Inflammatory macrophage treated with lipopolysaccharide for 4 hours (primary cell): ENCODE data around the gene HDAC4.

Source experiments
- DNase-seq: peaks from one replicate; pipeline ENCODE4 v3.0.0-alpha.2; 2020

HDAC4 gene

DNA sequence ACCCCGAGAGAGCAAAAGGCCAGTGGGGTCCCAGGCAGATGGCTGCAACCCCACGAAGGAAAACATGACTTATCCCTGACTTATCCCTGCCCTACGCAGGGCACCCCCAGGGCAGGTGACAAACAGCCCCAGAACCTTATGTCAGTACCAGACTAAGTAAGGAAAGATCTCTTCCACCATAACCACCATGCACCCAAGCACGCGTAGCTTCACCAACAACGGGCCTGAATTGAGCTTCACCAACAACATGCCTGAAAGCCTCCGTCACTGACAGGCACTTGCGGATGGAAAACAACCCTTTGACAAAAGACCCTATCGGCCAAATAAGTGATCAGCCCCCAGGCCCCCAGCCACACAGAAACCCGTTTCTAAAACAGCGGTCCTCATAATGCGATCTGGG, 34.1 kb downstream of the HDAC4 start:
- DNase-seq = no peak

DNA sequence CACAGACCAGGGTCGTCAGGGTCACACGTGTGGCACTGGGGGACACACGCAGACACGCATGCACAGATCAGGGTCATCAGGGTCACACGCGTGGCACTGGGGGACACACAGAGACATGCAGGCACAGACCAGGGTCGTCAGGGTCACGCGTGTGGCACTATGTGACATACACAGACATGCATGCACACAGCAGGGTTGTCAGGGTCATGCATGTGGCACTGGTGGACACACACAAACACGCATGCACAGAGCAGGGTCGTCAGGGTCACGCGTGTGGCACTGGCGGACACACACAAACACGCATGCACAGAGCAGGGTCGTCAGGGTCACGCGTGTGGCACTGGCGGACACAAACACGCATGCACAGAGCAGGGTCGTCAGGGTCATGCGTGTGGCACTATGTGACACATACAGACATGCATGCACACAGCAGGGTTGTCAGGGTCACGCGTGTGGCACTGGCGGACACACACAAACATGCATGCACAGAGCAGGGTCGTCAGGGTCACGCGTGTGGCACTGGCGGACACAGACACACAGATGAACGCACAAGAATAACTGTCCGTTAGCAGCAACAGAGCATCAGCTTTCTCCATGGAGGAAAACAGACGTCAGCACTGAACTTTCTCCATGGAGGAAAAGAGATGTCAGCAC, 34.9 kb downstream of the HDAC4 start:
- DNase-seq = no peak

DNA sequence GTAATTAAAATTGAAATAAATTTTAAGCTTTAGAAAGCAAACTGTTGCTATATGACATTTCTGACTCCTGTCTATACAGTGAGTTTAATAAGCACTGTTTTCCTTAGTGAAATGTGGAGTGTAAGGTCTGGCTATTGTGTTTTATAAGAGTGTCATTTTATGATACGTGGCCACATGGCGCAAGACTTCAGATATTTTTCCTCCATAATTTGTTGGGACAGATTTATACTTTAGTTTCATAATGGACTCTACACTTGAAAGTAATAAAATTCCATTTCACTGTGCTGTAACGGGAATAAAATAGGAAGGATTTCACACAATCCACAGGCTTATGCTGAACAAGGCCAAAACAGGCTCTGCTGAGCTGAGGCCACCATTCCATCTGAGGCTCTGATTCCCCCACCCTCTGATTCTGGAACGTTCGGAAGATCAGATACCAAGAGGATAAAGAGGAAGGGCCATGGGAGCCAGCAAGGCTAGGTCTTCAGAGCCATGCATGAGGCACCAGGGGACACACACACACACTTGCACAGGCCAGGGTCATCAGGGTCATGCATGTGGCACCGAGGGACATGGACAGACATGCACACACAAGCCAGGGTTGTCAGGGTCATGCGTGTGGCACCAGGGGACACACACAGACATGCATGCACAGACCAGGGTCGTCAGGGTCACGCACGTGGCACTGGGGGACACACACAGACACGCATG, 35.6 kb downstream of the HDAC4 start:
- no peak for DNase-seq

DNA sequence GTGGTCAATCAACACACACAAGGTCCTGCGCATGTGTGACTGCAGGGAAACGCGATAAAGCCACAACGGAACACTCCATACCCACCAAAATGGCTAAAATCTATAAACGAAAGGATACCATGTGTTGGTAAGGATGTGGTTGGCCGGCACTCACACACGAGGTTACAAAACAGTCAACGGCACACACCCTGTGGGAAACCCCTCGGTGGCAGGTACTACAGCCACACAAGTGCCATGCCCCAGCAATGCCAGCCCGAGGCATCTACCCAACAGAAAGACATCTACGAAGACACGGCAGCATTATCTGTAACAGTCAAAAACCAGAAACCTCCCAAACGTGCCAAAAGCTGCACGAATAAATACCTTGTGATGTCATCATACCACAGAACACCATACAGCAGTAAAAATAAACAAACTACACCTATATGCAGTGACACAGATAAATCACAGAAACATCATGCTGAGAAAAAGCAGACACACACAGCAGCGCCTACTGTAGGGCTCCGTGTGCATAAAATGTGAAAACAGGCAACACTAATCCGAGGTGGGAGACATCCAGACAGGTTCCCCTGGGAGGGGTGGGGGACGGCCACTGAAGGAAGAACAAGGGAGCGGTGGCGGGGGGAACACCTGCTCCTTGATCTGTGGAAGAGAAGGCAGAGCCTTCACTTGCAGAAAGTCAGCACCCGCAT, 36.7 kb downstream of the HDAC4 start:
- no peak for DNase-seq

DNA sequence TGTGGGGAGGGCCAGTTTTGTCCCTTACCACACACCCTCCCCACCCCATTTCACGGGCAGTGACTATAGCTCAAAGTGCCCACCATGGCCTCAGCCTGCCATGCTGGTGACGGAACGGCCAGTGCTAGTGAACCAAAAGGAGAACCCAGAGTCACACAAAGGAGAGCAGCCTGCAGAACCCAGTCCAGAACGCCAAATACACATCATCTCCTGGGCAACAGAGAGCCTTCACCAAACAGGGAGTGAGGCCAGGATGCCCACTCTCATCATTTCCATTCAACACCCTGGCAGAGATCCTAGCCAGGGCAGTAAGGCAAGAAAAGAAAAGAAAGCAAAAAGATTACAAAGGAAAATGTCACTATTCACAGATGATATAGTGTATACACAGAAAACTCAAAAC, 38.3 kb downstream of the HDAC4 start:
- no peak for DNase-seq

DNA sequence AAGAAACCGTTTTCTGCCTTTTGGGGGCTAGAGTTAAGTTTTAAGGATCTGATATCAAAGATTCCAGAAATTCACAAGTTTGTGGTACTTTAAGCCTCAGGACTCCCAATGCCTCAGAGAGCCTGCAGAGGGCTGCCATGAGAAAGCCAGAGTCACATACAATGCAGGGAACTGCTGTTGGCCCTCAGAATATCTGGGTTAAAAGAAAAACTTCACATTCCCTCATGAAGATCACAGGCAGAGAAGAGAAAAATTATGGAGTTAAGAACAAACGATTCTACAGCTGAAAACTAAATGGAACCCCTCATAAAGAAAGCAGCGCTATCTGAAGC, 39.5 kb downstream of the HDAC4 start:
- no peak for DNase-seq

DNA sequence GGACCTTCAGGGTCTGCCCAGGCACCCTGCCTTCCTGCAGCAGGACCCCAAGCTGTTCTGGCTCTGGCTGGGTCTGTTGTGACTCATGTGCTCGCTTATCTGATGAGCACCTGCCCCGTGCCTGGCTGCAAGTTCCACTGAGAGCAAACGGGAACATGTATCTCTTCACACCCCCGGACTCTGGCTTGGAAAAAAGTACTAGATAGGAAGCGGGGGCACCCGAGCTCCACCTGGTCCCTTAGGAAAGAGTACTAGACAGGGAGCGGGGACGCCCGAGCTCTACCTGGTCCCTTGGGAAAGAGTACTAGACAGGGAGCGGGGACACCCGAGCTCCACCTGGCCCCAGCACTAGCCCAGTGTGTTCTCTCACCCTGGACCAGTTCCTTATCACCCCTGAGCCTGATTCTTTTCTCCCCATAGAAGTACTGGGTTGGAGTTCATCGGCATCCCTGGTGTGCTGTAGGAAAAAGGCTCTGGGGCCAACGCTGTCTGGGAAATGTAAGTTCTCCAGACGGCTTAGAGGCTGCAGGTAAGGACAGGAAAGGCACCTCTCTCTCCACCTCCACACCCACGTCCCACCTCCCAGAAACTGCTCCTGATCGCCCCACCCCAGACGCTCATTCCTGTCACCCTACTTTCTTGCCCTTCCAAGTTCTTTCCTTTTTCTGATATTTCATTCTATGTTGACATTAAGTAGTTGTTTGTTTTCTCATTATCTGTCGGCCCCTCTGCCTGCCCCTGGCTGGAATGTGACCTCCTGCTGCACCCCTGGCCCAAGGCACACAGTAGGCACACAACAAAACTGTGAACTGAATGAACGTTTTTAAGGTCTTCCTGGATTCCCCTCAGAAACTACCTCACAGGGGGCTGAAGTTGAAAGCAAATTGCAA, 40.2 kb downstream of the HDAC4 start:
- no peak for DNase-seq

DNA sequence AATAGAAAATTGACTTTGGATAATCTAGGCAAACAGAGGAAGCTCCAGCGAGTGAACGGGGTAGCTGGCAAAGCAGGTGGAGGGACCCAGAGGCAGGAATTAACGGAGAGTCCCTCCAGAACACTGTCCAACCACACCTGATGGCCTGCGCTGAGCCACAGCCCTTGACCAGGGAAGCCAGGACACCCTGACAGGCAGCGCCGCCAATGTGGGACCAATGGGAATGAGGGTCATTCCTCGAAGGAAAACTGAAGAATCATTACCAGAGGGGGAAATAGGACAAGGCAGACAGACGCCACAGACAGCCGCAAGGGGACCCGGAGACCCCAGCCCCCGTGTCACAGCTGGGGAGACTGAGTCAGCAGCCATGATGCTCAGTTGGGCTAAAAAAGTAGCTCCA, 40.8 kb downstream of the HDAC4 start:
- DNase-seq = no peak

DNA sequence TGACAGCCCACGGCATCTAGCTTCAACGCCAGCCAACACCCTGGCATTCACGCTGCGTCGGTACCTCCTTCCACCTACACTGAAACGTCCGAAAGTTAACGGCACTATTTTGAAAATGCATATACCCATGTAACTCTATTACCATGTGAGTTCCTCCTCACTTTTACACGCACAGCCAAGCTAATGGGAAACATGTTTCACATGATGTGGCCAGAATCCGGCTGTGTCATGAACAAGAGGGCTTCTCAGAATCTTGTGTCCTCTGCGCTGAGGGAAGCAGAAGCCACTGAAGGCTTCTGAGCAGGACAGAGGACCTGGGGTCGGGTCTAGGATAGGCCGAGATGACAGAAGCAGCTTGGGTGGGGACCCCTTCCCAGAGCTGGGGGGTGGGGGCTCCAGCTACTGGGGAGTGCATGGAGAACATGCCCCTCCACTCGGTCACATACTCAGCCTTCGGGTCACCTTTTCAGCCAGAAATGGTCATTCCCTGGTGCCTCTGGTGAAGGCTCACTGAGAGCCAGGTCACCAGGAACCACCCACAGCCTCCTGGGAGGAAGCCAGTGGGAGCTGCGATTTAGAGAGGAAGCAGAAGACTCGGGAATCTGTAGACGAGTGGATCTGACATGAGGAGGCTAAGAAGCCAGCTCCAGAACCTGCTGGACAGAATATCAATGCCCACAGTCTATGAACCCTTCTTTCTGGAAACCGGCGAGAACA, 41.5 kb downstream of the HDAC4 start:
- no peak for DNase-seq

DNA sequence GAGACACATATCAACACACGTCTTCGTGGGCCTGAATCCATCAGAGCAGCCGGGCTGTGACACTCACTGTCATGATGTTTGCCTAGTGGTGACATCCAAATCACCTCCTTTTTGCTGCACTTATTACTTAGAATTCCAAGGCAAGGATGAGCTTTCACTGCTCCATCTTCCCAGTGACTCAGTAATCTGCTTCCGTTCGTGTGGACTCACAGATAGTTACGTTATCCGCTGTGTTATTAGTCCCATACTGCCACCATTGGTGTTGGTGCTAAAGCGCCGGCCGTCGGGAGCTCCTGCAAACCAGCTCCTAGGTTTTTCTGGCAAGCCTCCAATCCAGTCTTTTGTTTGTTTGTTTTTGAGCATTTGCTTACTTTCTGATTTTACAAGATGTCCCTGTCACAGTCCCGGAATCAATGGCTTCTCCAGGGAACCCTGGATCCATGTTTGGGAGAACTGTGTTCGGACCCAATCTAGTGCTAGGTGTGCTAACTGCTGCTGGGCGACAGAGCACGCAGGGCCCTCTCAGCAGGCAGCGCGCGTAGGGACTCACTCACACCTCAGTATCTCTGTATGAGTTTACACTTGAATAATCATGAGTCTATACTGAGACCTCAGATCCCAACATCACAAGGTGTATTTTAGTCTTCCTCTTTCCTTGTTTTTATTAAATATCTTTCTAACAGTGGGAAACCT, 42.6 kb downstream of the HDAC4 start:
- no peak for DNase-seq

DNA sequence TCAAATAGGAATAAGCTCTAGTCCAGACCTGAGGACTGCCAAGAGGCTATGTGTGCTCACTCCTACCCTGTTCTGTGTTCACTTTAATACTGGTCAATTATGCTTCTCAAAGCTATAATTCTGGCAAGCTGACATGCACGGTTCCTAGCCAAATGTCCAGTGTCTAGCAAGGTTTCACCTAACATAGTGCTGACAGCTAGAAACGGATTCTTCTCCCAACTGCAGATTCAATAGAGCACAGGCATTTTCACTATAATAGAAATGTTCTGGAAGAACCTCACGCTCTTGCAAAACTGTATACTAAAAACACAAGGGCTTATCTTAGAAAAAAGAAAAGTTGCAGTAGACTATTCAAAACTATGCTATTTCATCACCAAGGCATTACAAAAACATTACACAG, 45.1 kb downstream of the HDAC4 start:
- no peak for DNase-seq

DNA sequence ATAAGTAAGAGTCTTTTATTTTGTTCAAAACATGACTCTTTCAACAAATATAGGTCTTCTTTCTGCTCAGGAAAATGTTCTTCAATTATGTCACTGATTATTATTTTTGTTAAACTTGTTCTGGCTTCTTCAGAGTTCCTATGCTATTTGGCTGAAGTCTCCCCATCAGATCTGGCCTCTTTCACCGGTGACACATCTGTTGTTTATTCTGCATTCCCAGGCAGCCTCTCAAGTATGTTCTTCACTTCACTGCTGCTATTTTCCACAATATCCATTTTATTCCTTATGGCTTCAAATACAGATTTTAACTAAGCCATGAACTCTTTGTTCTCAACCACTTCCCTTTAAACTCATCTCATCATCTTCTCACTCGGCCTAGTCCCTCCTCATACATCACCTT, 45.7 kb downstream of the HDAC4 start:
- no peak for DNase-seq

DNA sequence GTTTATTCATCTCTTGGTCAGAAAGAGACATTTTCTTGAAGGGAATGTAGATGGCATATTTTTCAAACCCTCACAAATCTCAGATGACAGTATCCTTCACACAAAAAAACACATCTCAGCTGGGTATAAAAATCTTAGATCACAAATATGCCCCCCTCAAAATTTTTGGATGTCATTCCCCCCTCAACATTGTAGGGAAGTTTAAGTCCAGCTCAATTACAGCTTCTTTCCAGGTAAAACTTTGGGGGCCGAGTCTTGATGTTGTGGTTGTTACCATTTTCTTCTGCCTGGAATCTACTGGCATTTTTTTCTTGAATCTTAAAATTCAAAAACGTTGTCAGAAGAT, 46.1 kb downstream of the HDAC4 start:
- DNase-seq = no peak

DNA sequence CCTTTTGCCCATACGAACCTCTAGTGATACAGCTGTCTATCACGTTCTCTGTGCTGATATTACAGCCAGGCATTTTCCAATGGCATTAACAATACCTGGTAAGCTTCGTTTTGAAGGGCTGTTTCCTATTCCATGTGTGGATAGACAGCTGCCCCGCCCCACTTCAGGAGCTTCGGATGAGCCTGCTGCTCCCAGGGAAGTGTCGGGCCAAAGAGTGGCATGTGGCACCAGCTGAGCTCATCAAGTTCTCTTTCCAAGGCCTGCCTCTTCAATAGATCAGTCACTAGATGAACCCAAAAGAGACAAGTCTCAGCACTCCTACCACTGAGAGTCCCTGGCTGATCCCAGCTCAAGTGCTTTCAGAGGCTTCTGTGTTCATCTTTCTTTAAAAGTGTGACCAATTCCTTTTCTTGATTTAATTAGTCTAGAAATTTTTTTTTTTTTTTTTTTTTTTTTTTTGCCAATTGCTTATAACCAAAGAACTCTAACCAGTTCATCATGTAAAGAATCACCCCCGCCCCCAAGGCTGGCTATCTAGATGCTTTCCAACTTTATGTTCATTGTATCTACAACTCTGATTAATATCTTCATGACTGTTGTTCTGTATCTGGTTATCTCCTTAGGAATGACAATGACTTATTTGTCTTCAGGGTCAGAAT, 46.6 kb downstream of the HDAC4 start:
- no peak for DNase-seq

DNA sequence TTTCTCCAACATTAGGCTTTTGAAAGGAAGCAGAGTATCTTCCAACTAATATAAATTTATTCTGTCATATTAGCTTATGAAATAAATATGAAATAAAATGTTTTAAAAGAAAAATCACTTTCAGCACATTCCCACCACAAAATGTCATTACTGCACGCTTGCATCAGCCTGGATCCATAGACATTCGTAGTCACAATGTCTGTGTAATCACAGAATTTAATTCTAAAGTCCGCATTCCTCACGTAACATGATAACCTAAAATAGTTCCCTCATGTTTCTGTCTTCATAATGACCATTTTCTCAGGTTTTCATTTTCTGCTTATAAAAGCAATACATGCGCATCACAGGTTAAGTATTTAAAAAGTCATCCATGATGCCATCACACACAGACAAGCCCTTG, 47.1 kb downstream of the HDAC4 start:
- no peak for DNase-seq

DNA sequence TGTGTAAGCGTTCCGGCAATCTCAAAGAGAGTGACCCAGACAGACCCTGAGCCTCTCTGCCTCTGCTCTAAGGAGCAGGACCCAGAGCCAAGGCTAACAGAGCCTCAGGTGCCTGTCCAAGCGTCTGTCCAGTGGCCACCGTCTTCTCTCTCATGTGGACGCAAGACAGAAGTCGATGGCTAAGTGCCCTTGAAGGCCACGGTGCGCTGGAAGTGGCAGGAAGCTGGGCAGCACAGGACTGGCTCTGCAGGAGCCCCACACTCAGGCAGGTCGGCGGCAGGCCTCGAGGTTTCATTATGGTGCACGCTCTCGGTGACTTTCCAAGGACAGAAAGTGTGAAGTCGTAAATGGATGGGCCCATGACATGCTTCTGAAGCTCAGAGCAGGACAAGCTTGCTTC, 49.1 kb downstream of the HDAC4 start:
- no peak for DNase-seq

DNA sequence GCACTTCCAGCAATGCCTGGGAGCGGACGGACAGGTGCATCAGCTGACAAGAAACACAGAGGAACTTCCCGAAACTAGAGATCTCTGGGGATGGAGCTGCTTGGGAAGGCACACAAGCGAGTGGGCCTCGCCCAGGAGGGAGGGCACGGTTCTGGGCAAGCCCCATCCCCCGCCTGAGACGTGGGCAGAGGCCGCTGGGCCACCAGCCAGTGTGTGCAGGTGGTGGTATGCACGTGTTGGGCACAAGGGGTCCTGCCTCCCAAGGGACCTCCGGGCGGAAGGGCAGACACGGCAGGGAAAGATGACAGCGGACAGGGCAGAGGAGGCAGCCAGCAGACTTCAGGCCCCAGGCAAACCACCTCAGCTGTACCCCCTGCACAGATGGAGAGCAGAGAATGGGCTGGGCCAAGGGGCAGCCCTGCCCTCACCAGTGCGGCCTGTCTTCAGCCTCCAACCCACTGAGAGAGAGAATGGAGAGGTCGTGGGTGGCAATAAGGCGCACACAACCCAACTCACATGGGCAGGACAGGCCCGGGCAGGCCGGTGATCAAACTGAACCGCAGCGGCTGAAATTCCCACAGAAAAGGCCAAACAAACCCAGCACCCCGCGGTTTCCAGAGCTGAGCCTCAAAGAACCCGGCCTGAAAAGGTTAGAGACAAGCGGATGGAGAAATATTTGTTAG, 51.2 kb downstream of the HDAC4 start:
- DNase-seq = no peak

DNA sequence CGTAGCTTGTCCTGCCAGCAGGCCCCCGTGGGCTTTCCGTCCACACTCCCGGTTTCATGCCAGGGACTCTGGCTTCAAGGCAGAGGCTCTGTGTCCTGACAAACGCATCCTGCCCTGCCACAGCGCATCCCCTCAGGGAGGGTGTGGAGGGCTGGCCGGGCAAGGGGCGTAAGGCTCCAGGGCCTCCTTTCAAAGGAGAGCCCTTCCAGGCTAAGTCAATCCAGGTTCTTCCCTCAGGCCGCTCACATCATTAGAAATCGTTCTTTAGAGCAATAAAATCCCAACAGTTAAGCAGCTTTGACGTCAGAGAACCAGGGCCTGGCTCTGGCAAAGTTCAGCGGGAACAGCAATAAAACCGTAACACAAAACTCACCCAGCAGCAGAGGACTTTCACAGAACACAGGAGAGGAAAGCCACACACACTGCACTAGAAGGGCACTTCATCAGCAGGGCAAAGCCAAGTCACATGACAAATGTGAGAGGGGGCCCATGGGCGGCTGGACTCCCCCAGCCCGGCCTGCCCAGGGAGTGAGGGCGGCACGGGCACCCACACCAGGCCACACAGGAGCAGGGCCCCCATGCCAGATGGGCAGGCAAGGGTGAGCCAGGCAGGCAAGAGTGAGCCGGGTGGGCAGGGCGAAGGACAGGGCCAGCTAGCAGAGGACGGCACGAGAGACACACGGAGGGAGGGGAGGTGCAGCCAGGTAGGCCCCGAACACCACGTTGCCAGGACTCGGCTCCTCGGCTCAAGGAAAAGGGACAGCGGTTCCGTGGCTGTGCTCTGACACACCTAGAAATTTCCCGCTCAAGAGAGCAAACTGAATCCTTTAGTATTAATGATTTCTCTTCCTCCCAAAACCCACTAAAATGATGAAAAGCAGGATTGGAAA, 52.0 kb downstream of the HDAC4 start:
- DNase-seq = no peak

DNA sequence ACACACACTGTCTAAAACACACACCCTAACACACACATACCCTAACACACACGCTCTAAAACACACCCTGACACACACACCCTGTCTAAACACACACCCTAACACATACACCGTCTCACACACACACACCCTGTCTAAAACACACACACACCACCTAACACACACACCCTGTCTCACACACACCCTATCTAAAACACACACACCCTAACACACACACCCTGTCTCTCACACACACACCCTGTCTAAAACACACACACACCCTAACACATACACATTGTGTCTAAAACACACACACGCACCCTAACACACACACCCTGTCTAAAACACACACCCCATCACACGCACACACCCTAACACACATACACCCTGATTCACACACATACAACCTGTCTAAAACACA, 54.1 kb downstream of the HDAC4 start:
- no peak for DNase-seq

DNA sequence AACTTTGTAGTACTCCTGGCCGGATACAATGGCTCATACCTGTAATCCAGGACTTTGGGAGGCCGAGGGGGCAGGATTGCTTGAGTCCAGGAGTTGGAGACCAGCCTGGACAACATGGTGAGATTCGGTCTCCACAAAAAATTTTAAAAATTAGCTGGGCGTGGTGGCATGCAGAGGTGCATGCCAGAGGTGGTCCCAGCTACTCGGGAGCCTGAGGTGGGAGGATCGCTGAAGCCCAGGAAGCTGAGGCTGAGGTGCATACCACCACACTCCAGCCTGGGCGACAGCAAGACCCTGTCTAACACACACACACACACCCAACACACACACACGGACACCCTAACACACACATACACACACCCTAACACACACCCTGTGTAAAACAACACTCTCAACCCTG, 55.6 kb downstream of the HDAC4 start:
- no peak for DNase-seq
